ENCODE data around the gene TMEM229A. TPM values are rescaled to one million over a fixed set of nuclear protein-coding genes. Genes with fewer than 3 reads are reported as not detected.

Gene TMEM229A
- total and polyA plus RNA-seq, 9 of the 15 experiments (the other 6 are each of a cell fraction or from before 2014, with no cell fraction given): not detected

GRCh38 chr7:123992913-123993518 lies 39.9 kb downstream of the TMEM229A start (continued):
- TF ChIP-seq MTA3 (IDR thresholded peaks at IDR 0.05; ENCODE audit: borderline replicate concordance): no peak
- TF ChIP-seq ZKSCAN8 (CRISPR knock-in tag; IDR thresholded peaks at IDR 0.05): peak; percentile 94
- no peak for TF ChIP-seq HSF4 (CRISPR knock-in tag; IDR thresholded peaks at IDR 0.05; ENCODE audit: borderline replicate concordance)
- TF ChIP-seq NCOA2 (IDR thresholded peaks at IDR 0.05; ENCODE audit: partially characterized antibody in 2 of 2): no peak
- no peak for TF ChIP-seq ZNF431 (CRISPR knock-in tag; IDR thresholded peaks at IDR 0.05)
- TF ChIP-seq TSHZ1 (CRISPR knock-in tag; IDR thresholded peaks at IDR 0.05): peak; percentile 96
- TF ChIP-seq MNT (conservative IDR thresholded peaks at IDR 0.05): no peak
- TF ChIP-seq SMC3 (conservative IDR thresholded peaks at IDR 0.05; ENCODE audit: insufficient read depth, low read depth, low read length): no peak
- TF ChIP-seq ZNF699 (CRISPR knock-in tag; IDR thresholded peaks at IDR 0.05; ENCODE audit: insufficient replicate concordance): no peak
- TF ChIP-seq ZNF780A (CRISPR knock-in tag; IDR thresholded peaks at IDR 0.05): no peak
- TF ChIP-seq ZNF184 (CRISPR knock-in tag; IDR thresholded peaks at IDR 0.05): no peak
- TF ChIP-seq CLOCK (CRISPR knock-in tag; IDR thresholded peaks at IDR 0.05; ENCODE audit: borderline replicate concordance): peak; percentile 55; the same call in 1 of the 2 replicates
- TF ChIP-seq TAF1 (IDR thresholded peaks at IDR 0.05; ENCODE audit: control insufficient read depth, extremely low read depth, insufficient read depth, low read length, severe bottlenecking): no peak
- TF ChIP-seq ZFP91 (CRISPR knock-in tag; IDR thresholded peaks at IDR 0.05): no peak
